KMS-11 (cell line): ENCODE results near the gene DISP3.
A peak's percentile ranks its signal among the peaks of the same experiment; 100 is the strongest.

ENCODE experiments used
- H2AFZ ChIP-seq: fragments of 200-600 bp; sonication (generic); 2 replicates; pipeline ENCODE4 v1.6.1; 2016; ENCODE audit warnings: antibody characterized with exemption, mixed run types, low read depth
- H3K27ac ChIP-seq: fragments of 200-600 bp; sonication (generic); 2 replicates; pipeline ENCODE4 v1.6.1; 2016; ENCODE audit warnings: mild to moderate bottlenecking, mixed run types
- H3K27me3 ChIP-seq: fragments of 200-600 bp; sonication (generic); 2 replicates; pipeline ENCODE4 v1.6.1; 2017; ENCODE audit warnings: mild to moderate bottlenecking, low read depth, mixed run types, moderate library complexity; ENCODE audit not compliant: insufficient read depth
- H3K36me3 ChIP-seq: fragments of 200-600 bp; sonication (generic); 2 replicates; pipeline ENCODE4 v1.6.1; 2017; ENCODE audit warnings: mild to moderate bottlenecking, mixed run types; ENCODE audit not compliant: insufficient read depth
- H3K4me1 ChIP-seq: fragments of 200-600 bp; sonication (generic); 2 replicates; pipeline ENCODE4 v1.6.1; 2016; ENCODE audit warnings: mild to moderate bottlenecking, low read depth, mixed run types; ENCODE audit not compliant: poor library complexity, severe bottlenecking
- H3K4me2 ChIP-seq: fragments of 200-600 bp; sonication (generic); 2 replicates; pipeline ENCODE4 v1.7.0; 2016; ENCODE audit warnings: mild to moderate bottlenecking, mixed run types
- H3K4me3 ChIP-seq: fragments of 200-600 bp; sonication (generic); IDR thresholded peaks from 2 replicates; pipeline ENCODE4 v1.6.1; 2017; ENCODE audit warnings: low read depth, low read length, mixed read lengths; ENCODE audit not compliant: insufficient read depth
- H3K79me2 ChIP-seq: fragments of 200-600 bp; sonication (generic); 2 replicates; pipeline ENCODE4 v1.6.1; 2016; ENCODE audit warnings: low read depth, mixed run types; ENCODE audit not compliant: insufficient read depth
- H3K9ac ChIP-seq: fragments of 200-600 bp; sonication (generic); 2 replicates; pipeline ENCODE4 v1.6.1; 2016; ENCODE audit warnings: mild to moderate bottlenecking, mixed run types
- H4K20me1 ChIP-seq: fragments of 200-600 bp; sonication (generic); 2 replicates; pipeline ENCODE4 v1.6.1; 2016; ENCODE audit warnings: mild to moderate bottlenecking, mixed run types; ENCODE audit not compliant: insufficient read depth
- TF ChIP-seq, protein P1 (sequence below): fragments of 200-600 bp; sonication (generic); conservative IDR thresholded peaks from 2 replicates; pipeline ENCODE4 v1.6.1; 2017; ENCODE audit warnings: low read depth, mild to moderate bottlenecking, antibody characterized with exemption, low read length, moderate library complexity, mixed read lengths

Gene DISP3

GRCh38 chr1:11478571-11479374, at the start of gene DISP3:
Gene DISP3 (plus strand): TSS chr1:11479155. CDS start chr1:11500993, 21,838 bp downstream.
- no peaks in the 10 kb centered on the region for H3K36me3 ChIP-seq
- H3K9ac ChIP-seq = peak within 1 kb of the TSS; percentile 87
- H3K79me2 ChIP-seq = no peaks in the 10 kb centered on the region
- H3K27ac ChIP-seq = peak within 1 kb of the TSS; percentile 78
- H3K27me3 ChIP-seq = peaks cover 40% of the 10 kb centered on the region
- peak within 1 kb of the TSS; percentile 71 for H3K4me2 ChIP-seq
- H4K20me1 ChIP-seq = no peaks in the 10 kb centered on the region
- peak within 1 kb of the TSS; percentile 73 for H2AFZ ChIP-seq
- no peaks in the 10 kb centered on the region for H3K4me1 ChIP-seq
- TF ChIP-seq, protein P1, sequence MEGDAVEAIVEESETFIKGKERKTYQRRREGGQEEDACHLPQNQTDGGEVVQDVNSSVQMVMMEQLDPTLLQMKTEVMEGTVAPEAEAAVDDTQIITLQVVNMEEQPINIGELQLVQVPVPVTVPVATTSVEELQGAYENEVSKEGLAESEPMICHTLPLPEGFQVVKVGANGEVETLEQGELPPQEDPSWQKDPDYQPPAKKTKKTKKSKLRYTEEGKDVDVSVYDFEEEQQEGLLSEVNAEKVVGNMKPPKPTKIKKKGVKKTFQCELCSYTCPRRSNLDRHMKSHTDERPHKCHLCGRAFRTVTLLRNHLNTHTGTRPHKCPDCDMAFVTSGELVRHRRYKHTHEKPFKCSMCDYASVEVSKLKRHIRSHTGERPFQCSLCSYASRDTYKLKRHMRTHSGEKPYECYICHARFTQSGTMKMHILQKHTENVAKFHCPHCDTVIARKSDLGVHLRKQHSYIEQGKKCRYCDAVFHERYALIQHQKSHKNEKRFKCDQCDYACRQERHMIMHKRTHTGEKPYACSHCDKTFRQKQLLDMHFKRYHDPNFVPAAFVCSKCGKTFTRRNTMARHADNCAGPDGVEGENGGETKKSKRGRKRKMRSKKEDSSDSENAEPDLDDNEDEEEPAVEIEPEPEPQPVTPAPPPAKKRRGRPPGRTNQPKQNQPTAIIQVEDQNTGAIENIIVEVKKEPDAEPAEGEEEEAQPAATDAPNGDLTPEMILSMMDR = peak; percentile 65
- no peak within 1 kb of the TSS for H3K4me3 ChIP-seq

- Histone ChIP-seq H3K27me3 (peaks cover 52% of the 10 kb centered on the region; the same call in 1 of the 2 replicates), H2AFZ (no peak overlapping the region)
Measured at GRCh38 chr1:11429226-11429625, 49.7 kb upstream of the DISP3 start.

GRCh38 chr1:11429935-11430334, 49.0 kb upstream of the DISP3 start:
- Histone ChIP-seq H3K4me1 (no peaks in the 10 kb centered on the region), H3K4me3 (no peak overlapping the region), H2AFZ (no peak overlapping the region)

More at GRCh38 chr1:11429226-11429625, 49.7 kb upstream of the DISP3 start:
- H4K20me1 ChIP-seq = no peaks in the 10 kb centered on the region
- no peak overlapping the region for H3K9ac ChIP-seq
- TF ChIP-seq, protein P1 = no peak
- H3K4me2 ChIP-seq = no peak overlapping the region
- no peaks in the 10 kb centered on the region for H3K4me1 ChIP-seq
- H3K36me3 ChIP-seq = no peaks in the 10 kb centered on the region
- no peak overlapping the region for H3K27ac ChIP-seq
- no peaks in the 10 kb centered on the region for H3K79me2 ChIP-seq
- no peak overlapping the region for H3K4me3 ChIP-seq

GRCh38 chr1:11431941-11432507, 46.9 kb upstream of the DISP3 start:
- Histone ChIP-seq H3K9ac (no peak overlapping the region), H3K4me2 (no peak overlapping the region), H3K4me3 (no peak overlapping the region), H4K20me1 (no peaks in the 10 kb centered on the region), H3K27me3 (peaks cover 70% of the 10 kb centered on the region), H3K79me2 (no peaks in the 10 kb centered on the region), H3K4me1 (no peaks in the 10 kb centered on the region), H3K27ac (no peak overlapping the region), H2AFZ (no peak overlapping the region), H3K36me3 (no peaks in the 10 kb centered on the region)
- TF ChIP-seq, protein P1 = no peak

More at GRCh38 chr1:11429935-11430334, 49.0 kb upstream of the DISP3 start:
- H3K27me3 ChIP-seq = peaks cover 51% of the 10 kb centered on the region
- no peaks in the 10 kb centered on the region for H3K79me2 ChIP-seq
- no peak overlapping the region for H3K27ac ChIP-seq
- no peak overlapping the region for H3K9ac ChIP-seq
- H3K36me3 ChIP-seq = no peaks in the 10 kb centered on the region
- H4K20me1 ChIP-seq = no peaks in the 10 kb centered on the region
- H3K4me2 ChIP-seq = no peak overlapping the region
- TF ChIP-seq, protein P1 = no peak
